Measurements from ENCODE around the gene FRK. TPM values are rescaled to one million over a fixed set of nuclear protein-coding genes. Genes with fewer than 3 reads are reported as not detected.
A peak's percentile ranks its signal among the peaks of the same experiment; 100 is the strongest.

The FRK gene
- total RNA-seq, 4 donors from 2014 or later = 1.2 to 3.5 (median 2.4) TPM

- H3K36me3 ChIP-seq = no peaks in the 10 kb centered on the region
- no peaks in the 10 kb centered on the region for H3K27me3 ChIP-seq
- DNase-seq = no peak
- 73 to 92% methylated on average over 3 of the region's 3 CpGs for WGBS, 2 donors
- no peaks in the 10 kb centered on the region for H3K4me1 ChIP-seq
- no peak overlapping the region for H3K27ac ChIP-seq
- no peaks in the 10 kb centered on the region for H3K9me3 ChIP-seq
- intact Hi-C loops (cut with DNase I) = no loop called here
- TF ChIP-seq, protein P1, sequence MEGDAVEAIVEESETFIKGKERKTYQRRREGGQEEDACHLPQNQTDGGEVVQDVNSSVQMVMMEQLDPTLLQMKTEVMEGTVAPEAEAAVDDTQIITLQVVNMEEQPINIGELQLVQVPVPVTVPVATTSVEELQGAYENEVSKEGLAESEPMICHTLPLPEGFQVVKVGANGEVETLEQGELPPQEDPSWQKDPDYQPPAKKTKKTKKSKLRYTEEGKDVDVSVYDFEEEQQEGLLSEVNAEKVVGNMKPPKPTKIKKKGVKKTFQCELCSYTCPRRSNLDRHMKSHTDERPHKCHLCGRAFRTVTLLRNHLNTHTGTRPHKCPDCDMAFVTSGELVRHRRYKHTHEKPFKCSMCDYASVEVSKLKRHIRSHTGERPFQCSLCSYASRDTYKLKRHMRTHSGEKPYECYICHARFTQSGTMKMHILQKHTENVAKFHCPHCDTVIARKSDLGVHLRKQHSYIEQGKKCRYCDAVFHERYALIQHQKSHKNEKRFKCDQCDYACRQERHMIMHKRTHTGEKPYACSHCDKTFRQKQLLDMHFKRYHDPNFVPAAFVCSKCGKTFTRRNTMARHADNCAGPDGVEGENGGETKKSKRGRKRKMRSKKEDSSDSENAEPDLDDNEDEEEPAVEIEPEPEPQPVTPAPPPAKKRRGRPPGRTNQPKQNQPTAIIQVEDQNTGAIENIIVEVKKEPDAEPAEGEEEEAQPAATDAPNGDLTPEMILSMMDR (IDR thresholded peaks at IDR 0.05) = no peak
- no peak for TF ChIP-seq POLR2A (IDR thresholded peaks at IDR 0.05)
- H3K4me3 ChIP-seq (replicated peaks in 1 of 3) = no peak overlapping the region
These were observed 101.7 kb downstream of the FRK start for GRCh38 chr6:115958958-115959357.

- no peak for DNase-seq
- Histone ChIP-seq H3K4me3 (replicated peaks in 1 of 3) (no peak overlapping the region), H3K4me1 (no peaks in the 10 kb centered on the region), H3K9me3 (no peaks in the 10 kb centered on the region), H3K27ac (no peak overlapping the region), H3K27me3 (no peaks in the 10 kb centered on the region), H3K36me3 (no peaks in the 10 kb centered on the region)
- TF ChIP-seq POLR2A (IDR thresholded peaks at IDR 0.05) = no peak
- TF ChIP-seq, protein P1 (IDR thresholded peaks at IDR 0.05) = no peak
- intact Hi-C loops (cut with DNase I) = no loop called here
- 65 to 78% methylated on average over 2 of the region's 2 CpGs for WGBS, 2 donors
These were observed 106.0 kb downstream of the FRK start for GRCh38 chr6:115954740-115955139.

DNA sequence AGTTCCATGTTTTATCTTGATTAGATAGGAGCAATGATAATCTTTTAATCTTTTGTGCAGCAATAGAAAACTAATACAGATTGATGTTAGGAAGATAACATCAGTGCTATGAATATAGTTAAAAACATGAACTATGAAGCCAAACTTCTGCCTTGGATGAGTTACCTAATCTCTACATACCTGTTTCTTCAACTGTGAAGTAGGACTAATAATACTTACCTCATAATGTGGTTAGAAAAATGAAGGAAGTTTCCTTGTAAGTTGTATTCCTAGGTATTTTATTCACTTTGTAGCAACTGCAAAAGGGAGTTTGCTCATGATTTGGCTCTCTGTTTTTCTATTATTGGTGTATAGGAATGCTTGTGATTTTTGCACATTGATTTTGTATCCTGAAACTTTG lies 111.9 kb downstream of the FRK start:
- TF ChIP-seq POLR2A (IDR thresholded peaks at IDR 0.05) = no peak
- TF ChIP-seq, protein P1 (IDR thresholded peaks at IDR 0.05) = no peak
- DNase-seq = no peak
- intact Hi-C loops (cut with DNase I) = no loop called here

GRCh38 chr6:115947966-115948541 lies 112.6 kb downstream of the FRK start:
- DNase-seq = peak; percentile 27 to 68
- Histone ChIP-seq H3K27ac (no peak overlapping the region), H3K36me3 (no peaks in the 10 kb centered on the region), H3K4me1 (no peaks in the 10 kb centered on the region), H3K27me3 (no peaks in the 10 kb centered on the region), H3K4me3 (replicated peaks in 1 of 3) (no peak overlapping the region), H3K9me3 (no peaks in the 10 kb centered on the region)
- no peak for TF ChIP-seq POLR2A (IDR thresholded peaks at IDR 0.05)
- TF ChIP-seq, protein P1 (IDR thresholded peaks at IDR 0.05) = no peak
- intact Hi-C loops (cut with DNase I) = no loop called here
- 56 to 62% methylated on average over 2 of the region's 2 CpGs for WGBS, 2 donors

More for the DNA sequence above, 111.9 kb downstream of the FRK start:
- Histone ChIP-seq H3K36me3 (no peaks in the 10 kb centered on the region), H3K4me3 (replicated peaks in 1 of 3) (no peak overlapping the region), H3K27me3 (no peaks in the 10 kb centered on the region), H3K9me3 (no peaks in the 10 kb centered on the region), H3K27ac (no peak overlapping the region), H3K4me1 (no peaks in the 10 kb centered on the region)

DNA sequence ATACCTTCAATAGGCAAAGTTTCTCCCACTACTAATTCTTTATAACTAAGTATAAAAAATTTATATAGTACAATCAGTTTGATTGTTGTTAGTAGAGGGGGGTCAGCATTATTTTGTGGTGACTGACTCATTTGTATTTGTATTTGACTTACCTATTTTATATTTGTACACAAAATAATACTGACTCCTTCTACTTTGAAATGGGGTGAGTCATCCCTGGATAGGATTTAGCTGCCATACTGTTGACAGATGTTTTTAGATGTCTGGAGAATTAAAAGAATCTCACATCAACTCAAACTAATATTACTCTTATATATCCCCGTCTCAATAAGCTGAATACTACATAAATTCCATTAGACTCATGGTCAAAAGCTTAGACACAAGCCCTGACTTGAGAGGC lies 114.9 kb downstream of the FRK start:
- intact Hi-C loops (cut with DNase I) = no loop called here
- Histone ChIP-seq H3K36me3 (no peaks in the 10 kb centered on the region), H3K27me3 (no peaks in the 10 kb centered on the region), H3K27ac (no peak overlapping the region), H3K4me3 (replicated peaks in 1 of 3) (no peak overlapping the region), H3K4me1 (no peaks in the 10 kb centered on the region), H3K9me3 (no peaks in the 10 kb centered on the region)
- WGBS, 2 donors = 89 to 94% methylated on average over 1 of the region's 1 CpG
- DNase-seq = no peak
- TF ChIP-seq, protein P1 (IDR thresholded peaks at IDR 0.05) = no peak
- TF ChIP-seq POLR2A (IDR thresholded peaks at IDR 0.05) = no peak
